ENCODE data around the gene PKDREJ.

- TF ChIP-seq CTCF (IDR thresholded peaks at IDR 0.05) (no peak), EP300 (IDR thresholded peaks at IDR 0.05) (no peak), POLR2AphosphoS5 (IDR thresholded peaks at IDR 0.05) (no peak)
These were observed 46.5 kb upstream of the PKDREJ start for GRCh38 chr22:46309526-46310085.

Data from suprapubic skin (tissue), 4 donors.